D341Med (cell line): ENCODE results near the gene SPOCK1.
"Not testable (repeated sequence)": the region's sequence is repeated elsewhere in the genome, so short reads cannot be mapped to it uniquely, and the experiment has no call there.

Experiments used
- DNase-seq: peaks from one replicate; pipeline ENCODE4 v3.0.0; 2012; ENCODE audit warnings: low spot score

The SPOCK1 gene

DNA sequence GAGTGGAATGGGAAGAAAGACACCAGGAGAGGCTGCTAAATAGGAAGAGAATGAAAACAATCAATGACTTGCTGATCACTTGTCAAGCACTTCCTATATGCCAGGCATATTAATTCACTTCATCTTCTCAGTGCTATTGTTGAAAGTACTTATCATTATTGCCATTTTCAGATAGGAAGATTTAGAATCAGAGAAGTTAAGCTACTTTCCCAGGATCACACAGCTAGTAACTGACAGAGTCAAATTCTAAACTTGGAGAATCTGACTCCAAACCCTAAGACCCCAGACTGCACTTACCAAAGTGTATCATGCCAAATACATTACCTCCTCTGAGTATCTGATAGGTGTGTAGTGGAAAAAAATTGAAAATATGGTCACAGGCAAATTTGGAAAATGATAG is 236.3 kb downstream of the SPOCK1 start:
- no peak for DNase-seq

GRCh38 chr5:137260820-137261695 is 238.1 kb downstream of the SPOCK1 start:
- no peak for DNase-seq

DNA sequence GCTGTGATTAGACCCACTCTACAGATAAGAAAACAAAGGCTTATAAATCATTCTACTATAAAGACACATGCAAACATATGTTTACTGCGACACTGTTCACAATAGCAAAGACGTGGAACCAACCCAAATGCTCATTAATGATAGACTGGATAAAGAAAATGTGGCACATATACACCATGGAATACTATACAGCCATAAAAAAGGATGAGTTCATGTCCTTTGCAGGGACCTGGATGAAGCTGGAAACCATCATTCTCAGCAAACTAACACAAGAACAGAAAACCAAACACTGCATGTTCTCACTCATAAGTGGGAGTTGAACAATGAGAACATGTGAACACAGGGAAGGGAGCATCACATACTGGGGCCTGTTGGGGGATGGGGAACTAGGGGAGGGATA is 240.0 kb downstream of the SPOCK1 start:
- DNase-seq, result not testable (repeated sequence)

GRCh38 chr5:137254119-137255090 is 244.7 kb downstream of the SPOCK1 start:
- no peak for DNase-seq

DNA sequence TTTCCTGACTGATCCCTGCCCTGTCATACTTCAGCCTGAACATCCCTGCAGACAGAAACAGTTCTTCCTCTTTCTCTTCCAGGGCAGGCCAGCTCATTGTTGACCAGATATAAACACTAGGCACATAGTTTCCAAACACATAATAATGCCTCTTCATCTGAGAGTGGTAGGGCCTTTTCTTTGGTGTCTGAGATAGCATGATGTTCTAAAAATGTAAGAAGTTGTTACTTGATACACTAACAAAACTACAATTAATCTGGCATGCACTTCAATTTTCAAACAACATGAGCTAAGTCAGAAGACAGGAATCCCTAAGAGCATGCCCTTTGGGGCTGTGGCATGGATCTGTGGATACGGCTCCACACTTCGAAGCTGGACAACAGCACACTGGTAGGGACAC is 246.6 kb downstream of the SPOCK1 start:
- no peak for DNase-seq

DNA sequence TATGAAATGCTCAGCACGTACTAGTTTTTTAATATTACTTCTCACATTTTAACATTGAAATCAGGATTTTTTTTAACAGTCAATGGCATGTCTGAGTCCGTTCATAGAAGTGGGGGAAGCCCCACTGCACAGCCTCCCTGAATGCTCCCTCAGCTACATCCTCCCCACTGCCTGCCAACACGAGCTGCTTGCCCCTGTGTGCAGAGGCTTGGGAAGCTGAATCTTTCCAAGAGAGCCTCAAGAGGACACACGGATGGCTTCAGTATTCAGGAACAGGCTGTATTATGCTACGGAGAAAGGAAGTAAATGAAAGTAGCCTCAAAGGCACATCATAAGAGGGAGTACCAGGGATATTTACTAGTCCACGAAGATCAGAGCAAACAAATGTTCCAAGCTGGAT is 248.7 kb downstream of the SPOCK1 start:
- DNase-seq, result no peak

GRCh38 chr5:137248527-137248926 is 250.6 kb downstream of the SPOCK1 start:
- no peak for DNase-seq

GRCh38 chr5:137245438-137245837 is 253.7 kb downstream of the SPOCK1 start:
- no peak for DNase-seq

DNA sequence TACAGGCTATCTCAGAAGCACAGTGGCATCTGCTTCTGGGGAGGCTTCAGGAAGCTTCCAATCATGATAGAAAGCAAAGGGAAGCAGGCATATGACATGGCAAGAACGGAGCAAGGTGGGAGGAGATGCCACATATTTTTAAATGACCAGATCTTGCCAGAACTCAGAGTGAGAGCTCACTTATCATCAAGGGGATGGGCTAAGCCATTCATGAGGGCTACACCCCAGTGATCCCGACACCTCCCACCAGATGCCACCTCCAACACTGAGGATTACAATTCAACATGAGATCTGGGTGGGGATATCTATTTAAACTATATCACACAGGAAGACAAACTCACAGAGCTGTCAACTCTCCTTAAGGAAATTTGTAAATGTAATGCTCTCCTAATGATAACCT is 258.8 kb downstream of the SPOCK1 start:
- DNase-seq, result no peak

DNA sequence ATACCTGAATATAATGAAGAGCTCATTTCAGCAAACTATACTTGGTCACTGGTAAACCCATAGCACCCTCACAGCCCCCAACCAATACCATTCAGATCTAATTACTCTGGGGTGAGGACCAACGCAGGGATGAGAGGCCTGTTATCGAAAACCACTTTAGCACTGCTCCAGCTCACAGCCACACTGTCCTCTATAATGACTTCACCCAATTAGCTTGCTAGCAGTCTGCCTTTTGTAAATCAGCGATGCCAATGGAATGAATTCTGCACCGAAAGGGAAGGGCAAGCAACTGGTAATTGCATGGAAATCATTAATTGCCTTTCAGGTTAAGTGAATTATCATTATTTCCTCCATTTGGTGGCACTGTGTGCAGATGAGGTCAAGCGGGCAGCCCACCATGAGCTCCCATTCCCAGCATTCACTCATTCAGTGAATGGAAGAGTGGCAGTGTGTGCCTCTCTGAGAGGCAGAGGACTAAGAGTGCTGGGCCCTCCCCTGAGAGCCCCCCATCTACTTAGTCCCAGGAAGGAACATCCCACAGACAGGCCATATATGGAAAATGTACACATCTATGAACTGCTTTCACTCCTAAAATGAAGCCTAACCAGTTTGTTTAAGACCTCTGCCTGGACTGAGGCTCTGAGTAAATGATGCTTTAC is 262.1 kb downstream of the SPOCK1 start:
- no peak for DNase-seq

- DNase-seq, result no peak
Observed at GRCh38 chr5:137236252-137236651, 262.9 kb downstream of the SPOCK1 start.

DNA sequence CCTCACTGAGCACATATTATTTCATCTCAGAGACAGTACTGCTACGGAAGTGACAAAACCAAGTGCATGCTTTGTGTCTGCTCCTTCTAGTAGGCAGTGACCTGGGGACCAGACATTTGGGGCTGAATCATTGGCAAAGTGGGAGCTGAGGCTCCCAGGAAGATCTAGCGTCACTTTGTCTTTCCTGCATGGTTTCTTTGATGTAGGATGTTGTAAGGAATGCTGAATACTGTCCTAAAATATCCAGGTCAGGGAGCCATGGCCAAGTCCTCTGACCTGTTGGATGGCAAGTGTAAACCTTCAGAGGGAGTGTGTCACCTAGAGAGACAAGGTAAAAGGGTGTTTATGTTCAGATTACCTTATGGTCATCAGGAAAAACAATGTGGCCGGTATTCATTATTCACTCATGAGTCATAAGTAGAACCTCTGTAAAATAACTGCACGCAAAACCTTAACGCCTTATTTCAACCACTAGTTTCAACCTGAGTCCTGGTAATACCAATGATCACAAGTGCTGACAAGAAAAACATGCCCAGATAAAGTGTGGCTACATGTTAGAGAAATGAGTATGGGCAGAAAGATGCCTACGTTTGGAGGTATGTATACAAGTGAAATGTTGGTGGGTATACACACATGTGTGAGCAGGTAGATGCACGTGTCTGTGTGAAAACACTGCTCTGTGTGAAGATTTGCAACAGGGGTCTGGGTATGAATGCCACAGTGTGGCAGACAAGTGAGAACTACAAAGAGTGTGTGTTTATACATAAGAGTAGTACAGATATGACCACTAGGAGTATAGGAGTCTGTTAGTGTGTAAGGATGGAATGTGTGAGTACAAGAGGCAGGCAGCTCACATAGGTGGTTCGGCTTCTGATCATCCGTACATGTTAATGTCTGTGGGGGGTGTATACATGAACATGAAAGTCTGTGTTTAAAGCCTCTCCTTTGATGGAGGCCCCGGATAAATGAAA is 263.9 kb downstream of the SPOCK1 start:
- DNase-seq, result no peak

DNA sequence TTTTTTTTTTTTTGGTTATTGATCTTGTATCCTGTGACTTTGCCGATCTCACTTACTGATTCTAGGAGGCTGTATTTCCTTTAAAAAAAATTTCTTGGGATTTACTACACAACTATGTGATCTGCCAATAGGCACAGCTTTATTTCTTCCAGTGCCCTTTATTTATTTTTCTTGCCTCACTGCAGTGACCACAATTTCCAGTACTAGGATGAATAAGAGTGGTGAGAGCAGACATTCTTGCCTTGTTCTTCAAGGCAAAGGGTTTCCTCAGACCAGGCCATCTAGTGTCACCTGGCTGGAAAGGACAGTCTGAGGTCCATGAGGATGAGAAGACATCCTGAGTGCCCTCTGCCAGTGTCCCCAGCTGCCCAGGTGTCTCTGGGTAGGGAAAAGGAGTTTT is 265.4 kb downstream of the SPOCK1 start:
- DNase-seq, result no peak

- not testable (repeated sequence) for DNase-seq
Observed at GRCh38 chr5:137233304-137233703, 265.8 kb downstream of the SPOCK1 start.

- no peak for DNase-seq
Observed at GRCh38 chr5:137231540-137231939, 267.6 kb downstream of the SPOCK1 start.

DNA sequence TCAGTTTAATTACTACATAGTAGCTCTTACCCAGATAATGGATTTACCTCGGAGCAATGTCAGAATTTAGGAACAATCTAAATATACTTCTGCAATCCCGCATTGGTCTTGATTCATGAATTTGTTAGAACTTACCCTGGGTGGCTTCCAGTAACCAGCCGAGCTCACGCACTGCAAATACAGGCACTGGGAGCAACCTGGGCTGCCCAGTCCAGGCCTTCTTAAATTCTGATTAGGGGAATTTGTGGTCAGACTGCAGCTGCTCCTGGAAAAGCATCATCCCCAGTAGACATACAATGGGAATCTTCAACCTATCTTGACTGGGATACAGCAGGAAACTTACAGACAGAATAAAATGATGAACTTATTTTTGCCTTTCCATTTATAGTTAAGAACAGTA is 270.3 kb downstream of the SPOCK1 start:
- no peak for DNase-seq

GRCh38 chr5:137226081-137226480 is 273.0 kb downstream of the SPOCK1 start:
- DNase-seq, result no peak

GRCh38 chr5:137223324-137224295 is 275.5 kb downstream of the SPOCK1 start:
- DNase-seq, result no peak

GRCh38 chr5:137221943-137222342 is 277.2 kb downstream of the SPOCK1 start:
- peak; percentile 31 for DNase-seq

GRCh38 chr5:137220523-137220927 is 278.6 kb downstream of the SPOCK1 start:
- peak; percentile 65 for DNase-seq
